Tibial nerve (tissue), 4 donors: Measurements from ENCODE around the gene UQCRH. TPM values are rescaled to one million over a fixed set of nuclear protein-coding genes. Genes with fewer than 3 reads are reported as not detected.

Experiments used
- DNase-seq, 2 donors: peaks; one replicate each; pipeline ENCODE4 v3.0.0-alpha.2; 2019; ENCODE audit warnings: low spot score in 2 of 2
- H3K27ac ChIP-seq, 4 donors: fragments of 200-600 bp; sonication (generic) in 3 of 4; one replicate each; pipeline ENCODE4 v1.5.1; 2017 to 2019; ENCODE audit warnings: mild to moderate bottlenecking in 1 of 4
- H3K27me3 ChIP-seq, 2 donors: fragments of 200-600 bp; sonication (generic) in 1 of 2; one replicate each; pipeline versions ENCODE4 v1.5.1 to v1.6.0; 2017 to 2019
- H3K36me3 ChIP-seq, 3 donors: fragments of 200-600 bp; sonication (generic); one replicate each; pipeline ENCODE4 v1.5.1; 2018 to 2019
- H3K4me1 ChIP-seq, 4 donors: fragments of 200-600 bp; sonication (generic) in 3 of 4; one replicate each; pipeline ENCODE4 v1.5.1; 2017 to 2019
- H3K4me3 ChIP-seq, 4 donors: fragments of 200-600 bp; sonication (generic) in 3 of 4; one replicate each; pipeline ENCODE4 v1.5.1; 2017 to 2019; ENCODE audit warnings: mild to moderate bottlenecking in 1 of 4, moderate library complexity in 1 of 4
- H3K9me3 ChIP-seq, 4 donors: fragments of 200-600 bp; sonication (generic) in 3 of 4; one replicate each; pipeline ENCODE4 v1.5.1; 2017 to 2019
- CTCF ChIP-seq, 5 experiments: fragments of 200-600 bp in 3 of 5; fragments of 450-650 bp in 2 of 5; sonication (generic) in 3 of 5; IDR thresholded peaks; one replicate each; pipeline ENCODE4 v1.5.1; 2016 to 2019; ENCODE audit warnings: antibody characterized with exemption in 5 of 5, mild to moderate bottlenecking in 3 of 5, moderate library complexity in 2 of 5
- EP300 ChIP-seq, 2 donors: sonication (generic); formaldehyde crosslinking; IDR thresholded peaks; one replicate each; pipeline ENCODE4 v1.6.1; 2017; ENCODE audit warnings: antibody characterized with exemption in 2 of 2, mild to moderate bottlenecking in 1 of 2
- POLR2A ChIP-seq, 2 donors: fragments of 450-650 bp; IDR thresholded peaks; one replicate each; pipeline ENCODE4 v1.6.1; 2017; ENCODE audit warnings: antibody characterized with exemption in 2 of 2, mild to moderate bottlenecking in 2 of 2, moderate library complexity in 2 of 2
- WGBS, 2 donors: methylation state at CpG; one replicate each; pipeline ENCODE4 v1.1.5; 2018; 5-methylcytosine and 5-hydroxymethylcytosine counted together
- total RNA-seq, 4 donors: library from RNA; depleted of rRNA; stranded (reverse); fragments of >200 nt; gene quantifications; one replicate each; pipeline ENCODE4 v1.1.0, GENCODE V29; 2016

The UQCRH gene
- total RNA-seq, 4 donors from 2014 or later, result 195 to 294 (median 255) TPM

- peaks cover 0 to 89% (median 4%) of the 10 kb centered on the region in 3 donors for H3K36me3 ChIP-seq
- DNase-seq, result no peak
- TF ChIP-seq EP300 (IDR thresholded peaks at IDR 0.05) (no peak), POLR2A (IDR thresholded peaks at IDR 0.05) (no peak), CTCF (IDR thresholded peaks at IDR 0.05) (no peak)
Observed at GRCh38 chr1:46288485-46289133, 14.9 kb upstream of the UQCRH start.

GRCh38 chr1:46289134-46289494, 14.4 kb upstream of the UQCRH start:
- H3K4me3 ChIP-seq, result no peak overlapping the region
- WGBS, 2 donors, result 97 to 98% methylated on average over 5 of the region's 5 CpGs
- H3K36me3 ChIP-seq, result peaks cover 0 to 89% (median 4%) of the 10 kb centered on the region in 3 donors
- no peak for DNase-seq
- TF ChIP-seq CTCF (IDR thresholded peaks at IDR 0.05) (no peak), POLR2A (IDR thresholded peaks at IDR 0.05) (no peak), EP300 (IDR thresholded peaks at IDR 0.05) (no peak)
- H3K4me1 ChIP-seq, result no peaks in the 10 kb centered on the region
- H3K9me3 ChIP-seq, result no peaks in the 10 kb centered on the region
- H3K27ac ChIP-seq, result no peak overlapping the region
- H3K27me3 ChIP-seq, result no peaks in the 10 kb centered on the region

More at GRCh38 chr1:46288485-46289133, 14.9 kb upstream of the UQCRH start:
- no peaks in the 10 kb centered on the region for H3K9me3 ChIP-seq
- H3K27me3 ChIP-seq, result no peaks in the 10 kb centered on the region
- 88 to 94% methylated on average over 1 of the region's 1 CpG for WGBS, 2 donors
- no peaks in the 10 kb centered on the region for H3K4me1 ChIP-seq
- H3K4me3 ChIP-seq, result no peak overlapping the region
- no peak overlapping the region for H3K27ac ChIP-seq

GRCh38 chr1:46289976-46290375, 13.5 kb upstream of the UQCRH start:
- no peak for TF ChIP-seq CTCF (IDR thresholded peaks at IDR 0.05)
- TF ChIP-seq POLR2A (IDR thresholded peaks at IDR 0.05), result no peak
- no peak for TF ChIP-seq EP300 (IDR thresholded peaks at IDR 0.05)
- DNase-seq, result no peak
- 94 to 97% methylated on average over 4 of the region's 4 CpGs for WGBS, 2 donors

GRCh38 chr1:46295306-46295705, 8.2 kb upstream of the UQCRH start:
- 93% methylated on average over 2 of the region's 2 CpGs for WGBS, 2 donors
- Histone ChIP-seq H3K9me3 (no peaks in the 10 kb centered on the region), H3K4me1 (peaks cover 0 to 27% (median 8%) of the 10 kb centered on the region in 4 donors), H3K4me3 (no peak overlapping the region), H3K36me3 (peaks cover 4 to 71% (median 5%) of the 10 kb centered on the region in 3 donors), H3K27me3 (no peaks in the 10 kb centered on the region), H3K27ac (no peak overlapping the region)
- no peak for DNase-seq
- TF ChIP-seq CTCF (IDR thresholded peaks at IDR 0.05) (no peak), EP300 (IDR thresholded peaks at IDR 0.05) (no peak), POLR2A (IDR thresholded peaks at IDR 0.05) (no peak)

More at GRCh38 chr1:46289976-46290375, 13.5 kb upstream of the UQCRH start:
- Histone ChIP-seq H3K4me1 (no peaks in the 10 kb centered on the region), H3K4me3 (no peak overlapping the region), H3K27me3 (no peaks in the 10 kb centered on the region), H3K9me3 (no peaks in the 10 kb centered on the region), H3K27ac (no peak overlapping the region), H3K36me3 (peaks cover 0 to 89% (median 4%) of the 10 kb centered on the region in 3 donors)

GRCh38 chr1:46298387-46298786, 5.1 kb upstream of the UQCRH start:
- Histone ChIP-seq H3K4me1 (peaks cover 0 to 42% (median 22%) of the 10 kb centered on the region in 4 donors), H3K27me3 (no peaks in the 10 kb centered on the region), H3K4me3 (no peak overlapping the region), H3K27ac (no peak overlapping the region), H3K9me3 (no peaks in the 10 kb centered on the region), H3K36me3 (peaks cover 4 to 46% (median 5%) of the 10 kb centered on the region in 3 donors)
- DNase-seq, result no peak
- TF ChIP-seq POLR2A (IDR thresholded peaks at IDR 0.05) (no peak), CTCF (IDR thresholded peaks at IDR 0.05) (no peak), EP300 (IDR thresholded peaks at IDR 0.05) (no peak)
